GM23338 (cell line): ENCODE results near the gene SMYD3. TPM values are rescaled to one million over a fixed set of nuclear protein-coding genes. Genes with fewer than 3 reads are reported as not detected.

Experiments used
- EZH2 ChIP-seq: fragments of 200-600 bp; sonication (generic); IDR thresholded peaks from one replicate; pipeline ENCODE4 v1.8.0; 2017; ENCODE audit warnings: antibody characterized with exemption, mild to moderate bottlenecking, low read depth; ENCODE audit not compliant: unreplicated experiment
- EZH2phosphoT487 ChIP-seq: fragments of 200-600 bp; sonication (generic); IDR thresholded peaks from one replicate; pipeline ENCODE4 v1.8.1; 2018; ENCODE audit warnings: antibody characterized with exemption; ENCODE audit not compliant: unreplicated experiment
- JUNB ChIP-seq: IDR thresholded peaks from one replicate; pipeline ENCODE4 v1.6.1; 2016; ENCODE audit warnings: antibody characterized with exemption; ENCODE audit not compliant: unreplicated experiment
- REST ChIP-seq: IDR thresholded peaks from one replicate; pipeline ENCODE4 v1.6.1; 2018; ENCODE audit warnings: antibody characterized with exemption; ENCODE audit not compliant: unreplicated experiment
- ZNF114 ChIP-seq: fragments of 250-450 bp; sonication (Bioruptor Pico); IDR thresholded peaks from 2 replicates; pipeline ENCODE4 v1.5.0; 2020; ENCODE audit warnings: mild to moderate bottlenecking, moderate library complexity
- ZNF462 ChIP-seq: fragments of 250-450 bp; sonication (Bioruptor Pico); IDR thresholded peaks from 2 replicates; pipeline ENCODE4 v1.5.0; 2020; ENCODE audit warnings: mild to moderate bottlenecking, moderate library complexity
- polyA plus RNA-seq: library from polyadenylated mRNA; unstranded; fragments of >200 nt; fragmentation: Nextera tagmentation; extraction: Ambion mirVana; gene quantifications from 2 replicates; pipeline ENCODE4 v1.2.1, GENCODE V29; 2016
- total RNA-seq: library from RNA; depleted of rRNA; stranded (reverse); fragments of >200 nt; shearing (Covaris generic); gene quantifications from 2 replicates; pipeline ENCODE4 v1.2.3, GENCODE V29; 2014

Gene SMYD3
- total and polyA plus RNA-seq, 2 experiments from 2014 or later = 31.8 to 34.4 TPM

DNA sequence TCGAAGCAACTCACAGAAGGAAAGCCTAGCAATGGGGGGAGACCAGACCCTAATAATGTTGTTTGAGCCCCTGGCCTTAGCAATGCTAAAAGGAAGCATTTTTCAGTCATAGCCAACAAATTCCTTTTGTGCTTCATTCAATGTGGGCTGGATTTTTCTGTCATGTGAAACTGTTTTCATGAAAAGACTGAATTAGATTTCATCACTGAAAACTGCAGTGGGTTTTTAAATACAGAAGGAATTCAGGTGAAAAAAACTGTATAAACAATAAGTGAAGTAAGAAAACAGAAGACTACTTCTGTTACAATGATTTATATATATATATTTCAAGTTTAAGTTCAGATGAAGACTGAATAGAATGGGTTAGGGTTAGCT lies 204.8 kb downstream of the SMYD3 start (continued):
- TF ChIP-seq ZNF462 (CRISPR knock-in tag) = no peak
- no peak for TF ChIP-seq JUNB
- TF ChIP-seq EZH2phosphoT487 = no peak
- no peak for TF ChIP-seq EZH2
- no peak for TF ChIP-seq ZNF114 (CRISPR knock-in tag)
- TF ChIP-seq REST = no peak
